HepG2 (cell line): ENCODE data around the gene SOX11. TPM values are rescaled to one million over a fixed set of nuclear protein-coding genes. Genes with fewer than 3 reads are reported as not detected.

ENCODE experiments used
- AKAP8 ChIP-seq: sonication (generic); formaldehyde crosslinking; IDR thresholded peaks from 2 replicates; pipeline ENCODE4 v1.5.1; 2020; ENCODE audit warnings: mild to moderate bottlenecking, missing genetic modification reagents
- HNF1A ChIP-seq, 2 experiments: sonication (generic) in 1 of 2; formaldehyde crosslinking in 1 of 2; IDR thresholded peaks; 2 replicates each; pipeline versions ENCODE4 v1.4.0 to v1.6.1; 2016 to 2020; ENCODE audit warnings: borderline replicate concordance in 1 of 2, low read depth in 1 of 2, mild to moderate bottlenecking in 1 of 2, missing genetic modification reagents in 1 of 2
- IRX3 ChIP-seq: sonication (generic); formaldehyde crosslinking; IDR thresholded peaks from 2 replicates; pipeline ENCODE4 v1.8.1; 2023; ENCODE audit warnings: mild to moderate bottlenecking, low read depth, missing genetic modification reagents, borderline replicate concordance
- ZBTB33 ChIP-seq: sonication (generic); formaldehyde crosslinking; IDR thresholded peaks from 2 replicates; pipeline ENCODE4 v1.4.0; 2020; ENCODE audit warnings: missing genetic modification reagents
- ZBTB40 ChIP-seq, 2 experiments: fragments of 450-650 bp in 1 of 2; sonication (generic) in 1 of 2; formaldehyde crosslinking in 1 of 2; IDR thresholded peaks; 2 replicates each; pipeline versions ENCODE4 v1.6.1 to v1.8.0; 2016 to 2022; ENCODE audit warnings: antibody characterized with exemption in 1 of 2, mild to moderate bottlenecking in 1 of 2, missing genetic modification reagents in 1 of 2
- ZKSCAN8 ChIP-seq: IDR thresholded peaks from 2 replicates; pipeline ENCODE4 v1.6.1; 2016; ENCODE audit warnings: borderline replicate concordance, missing genetic modification reagents, missing compliant biosample characterization
- ZNF335 ChIP-seq: sonication (generic); formaldehyde crosslinking; IDR thresholded peaks from 2 replicates; pipeline ENCODE4 v1.4.0; 2020; ENCODE audit warnings: missing genetic modification reagents
- ZNF629 ChIP-seq: sonication (generic); formaldehyde crosslinking; conservative IDR thresholded peaks from 2 replicates; pipeline ENCODE4 v1.5.0; 2020; ENCODE audit warnings: missing genetic modification reagents
- ZNF709 ChIP-seq: sonication (generic); formaldehyde crosslinking; IDR thresholded peaks from 2 replicates; pipeline ENCODE4 v1.5.0; 2020; ENCODE audit warnings: mild to moderate bottlenecking, missing genetic modification reagents
- polyA plus RNA-seq, 8 experiments: library from polyadenylated mRNA; depleted of rRNA in 3 of 8; stranded (reverse) in 7 of 8; unstranded in 1 of 8; fragments of >200 nt; fragmentation: Illumina TruSeq in 4 of 8; extraction: Trizol in 4 of 8; gene quantifications; 2 replicates each; pipeline versions ENCODE4 v1.2.1 to v1.2.3, GENCODE V29; 2011 to 2016; ENCODE audit warnings: low read depth in 4 of 8, missing spikeins in 1 of 8, mixed read lengths in 1 of 8; ENCODE audit not compliant: insufficient read depth in 1 of 8
- total RNA-seq, 5 experiments: library from RNA; depleted of rRNA; stranded (reverse); fragments of >200 nt; fragmentation: Illumina TruSeq; extraction: Trizol; gene quantifications; 2 replicates each; pipeline ENCODE4 v1.2.3, GENCODE V29; 2016; ENCODE audit warnings: low read depth in 1 of 5

Gene SOX11
- total and polyA plus RNA-seq, 2 of the 13 experiments (the other 11 are each of a cell fraction or from before 2014, with no cell fraction given): not detected

- TF ChIP-seq ZBTB40 (IDR thresholded peaks at IDR 0.05): no peak
- TF ChIP-seq ZBTB40 (CRISPR knock-in tag; IDR thresholded peaks at IDR 0.05): no peak
- no peak for TF ChIP-seq AKAP8 (CRISPR knock-in tag)
- no peak for TF ChIP-seq ZNF629 (CRISPR knock-in tag)
- TF ChIP-seq IRX3: no peak
- TF ChIP-seq ZBTB33 (CRISPR knock-in tag): no peak
- TF ChIP-seq ZNF709 (CRISPR knock-in tag): no peak
- no peak for TF ChIP-seq HNF1A (IDR thresholded peaks at IDR 0.05; ENCODE audit: low read depth)
- TF ChIP-seq HNF1A (CRISPR knock-in tag; IDR thresholded peaks at IDR 0.05; ENCODE audit: borderline replicate concordance): no peak
- no peak for TF ChIP-seq ZKSCAN8 (CRISPR knock-in tag)
- no peak for TF ChIP-seq ZNF335 (CRISPR knock-in tag)
- TF ChIP-seq, all 625 proteins: peak for 0
These were observed 4.3 kb downstream of the SOX11 start (continued) for GRCh38 chr2:5696404-5696944.
